Transverse colon (tissue), 4 donors: ENCODE data around the gene PRKCE. TPM values are rescaled to one million over a fixed set of nuclear protein-coding genes. Genes with fewer than 3 reads are reported as not detected.

Experiments
- DNase-seq: peaks from one replicate; pipeline ENCODE4 v3.0.0-alpha.2; 2019
- H3K27ac ChIP-seq, 4 donors: fragments of 200-600 bp; sonication (generic); 2 replicates each; pipeline ENCODE4 v1.5.1; 2016 to 2018; ENCODE audit warnings: inconsistent platforms in 4 of 4
- H3K27me3 ChIP-seq: fragments of 200-600 bp; sonication (generic); 2 replicates; pipeline ENCODE4 v1.5.1; 2017; ENCODE audit warnings: inconsistent platforms
- H3K36me3 ChIP-seq, 4 donors: fragments of 200-600 bp; sonication (generic); 2 replicates each; pipeline ENCODE4 v1.5.1; 2017 to 2019; ENCODE audit warnings: inconsistent platforms in 4 of 4
- H3K4me1 ChIP-seq, 4 donors: fragments of 200-600 bp; sonication (generic); 2 replicates each; pipeline ENCODE4 v1.5.1; 2017 to 2020; ENCODE audit warnings: inconsistent platforms in 4 of 4
- H3K4me3 ChIP-seq, 4 donors: fragments of 200-600 bp; sonication (generic); 1 replicate in 1 of 4; 2 replicates in 3 of 4; pipeline versions ENCODE4 v1.5.1 to v1.6.1; 2017 to 2019; ENCODE audit warnings: inconsistent platforms in 4 of 4
- H3K9me3 ChIP-seq, 2 donors: fragments of 200-600 bp; sonication (generic); 2 replicates each; pipeline ENCODE4 v1.5.1; 2017 to 2019; ENCODE audit warnings: inconsistent platforms in 2 of 2
- CTCF ChIP-seq, 5 experiments: fragments of 200-600 bp in 3 of 5; fragments of 450-650 bp in 2 of 5; sonication (generic) in 3 of 5; IDR thresholded peaks; 1 replicate in 2 of 5; 2 replicates in 3 of 5; pipeline ENCODE4 v1.5.1; 2016 to 2017; ENCODE audit warnings: antibody characterized with exemption in 5 of 5, inconsistent platforms in 3 of 5, mild to moderate bottlenecking in 2 of 5, moderate library complexity in 1 of 5
- EP300 ChIP-seq: sonication (generic); formaldehyde crosslinking; IDR thresholded peaks from one replicate; pipeline ENCODE4 v1.6.1; 2017; ENCODE audit warnings: antibody characterized with exemption, low read depth
- POLR2A ChIP-seq: fragments of 450-650 bp; IDR thresholded peaks from one replicate; pipeline ENCODE4 v1.6.1; 2016; ENCODE audit warnings: antibody characterized with exemption, mild to moderate bottlenecking, moderate library complexity
- POLR2AphosphoS5 ChIP-seq, 3 donors: sonication (generic); formaldehyde crosslinking; IDR thresholded peaks; one replicate each; pipeline ENCODE4 v1.6.1; 2016; ENCODE audit warnings: antibody characterized with exemption in 3 of 3
- WGBS, 2 donors: methylation state at CpG; one replicate each; pipeline ENCODE4 v1.1.5; 2018; ENCODE audit warnings: low coverage in 1 of 2; 5-methylcytosine and 5-hydroxymethylcytosine counted together
- in situ Hi-C, 4 donors: fragments of 200-750 bp; cut with MboI; loops; one replicate each; pipeline versions ENCODE4 v1.15.0 to v1.15.1; 2017; ENCODE audit warnings: low sequenced_read_pairs in 3 of 4, low pct_ligation_motif_present in 1 of 4, low pct_unique_long_range_greater_than_20kb in 1 of 4
- intact Hi-C: fragments of 100-400 bp; cut with DNase I; formaldehyde crosslinking; loops from one replicate; pipeline ENCODE4 v1.15.1; 2023; ENCODE audit warnings: low total_unique reads
- total RNA-seq, 4 donors: library from RNA; depleted of rRNA; stranded (reverse); fragments of >200 nt; gene quantifications; one replicate each; pipeline ENCODE4 v1.1.0, GENCODE V29; 2016

The PRKCE gene
- total RNA-seq, 4 donors from 2014 or later, result 8.6 to 20.6 (median 11.3) TPM

- Histone ChIP-seq H3K4me3 (no peak overlapping the region), H3K27ac (no peak overlapping the region), H3K4me1 (peaks cover 12 to 30% (median 21%) of the 10 kb centered on the region in 4 donors), H3K27me3 (no peaks in the 10 kb centered on the region), H3K9me3 (no peaks in the 10 kb centered on the region), H3K36me3 (no peaks in the 10 kb centered on the region)
- 95% methylated on average over 9 of the region's 9 CpGs; no CpG with 5 or more reads in 1 of the 2 donors for WGBS, 2 donors
- TF ChIP-seq POLR2A (no peak), POLR2AphosphoS5 (IDR thresholded peaks at IDR 0.05) (no peak), CTCF (IDR thresholded peaks at IDR 0.05) (no peak), EP300 (no peak)
- intact Hi-C loops (no loop called here), in situ Hi-C loops (no loop called here)
- no peak for DNase-seq
Observed at GRCh38 chr2:46165916-46166315, 514.4 kb downstream of the PRKCE start.

DNA sequence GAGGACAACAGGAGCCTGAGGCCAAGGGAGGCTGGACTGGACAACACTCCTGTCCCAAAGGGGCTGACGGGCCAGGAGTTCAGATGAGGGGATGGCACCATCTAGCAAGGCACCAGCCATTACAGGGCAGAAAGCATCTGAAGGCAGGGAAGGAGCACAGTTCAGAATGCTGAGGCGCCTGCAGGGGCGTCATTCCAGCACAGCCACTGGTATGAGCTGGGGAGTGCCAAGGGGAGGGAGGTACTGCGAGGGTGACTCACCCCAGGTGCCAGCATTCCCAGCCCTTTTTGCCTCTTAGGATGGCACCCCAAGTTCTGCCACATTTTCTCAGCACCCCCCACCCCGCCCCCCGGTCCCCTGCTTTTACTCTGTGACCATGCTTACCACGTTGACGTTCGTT, 515.9 kb downstream of the PRKCE start:
- no peak overlapping the region for H3K4me3 ChIP-seq
- no peaks in the 10 kb centered on the region for H3K27me3 ChIP-seq
- H3K36me3 ChIP-seq, result no peaks in the 10 kb centered on the region
- intact Hi-C loops (no loop called here), in situ Hi-C loops (no loop called here)
- TF ChIP-seq EP300, result no peak
- no peak for TF ChIP-seq POLR2A
- no peak for TF ChIP-seq CTCF (IDR thresholded peaks at IDR 0.05)
- no peak for TF ChIP-seq POLR2AphosphoS5 (IDR thresholded peaks at IDR 0.05)
- DNase-seq, result no peak
- 96 to 97% methylated on average over 5 to 9 of the region's 9 CpGs for WGBS, 2 donors
- no peaks in the 10 kb centered on the region for H3K9me3 ChIP-seq
- H3K27ac ChIP-seq, result no peak overlapping the region
- H3K4me1 ChIP-seq, result peaks cover 12 to 29% (median 20%) of the 10 kb centered on the region in 4 donors

- Histone ChIP-seq H3K27me3 (no peaks in the 10 kb centered on the region), H3K36me3 (no peaks in the 10 kb centered on the region), H3K9me3 (no peaks in the 10 kb centered on the region), H3K4me3 (no peak overlapping the region), H3K4me1 (peaks cover 12 to 28% (median 18%) of the 10 kb centered on the region in 4 donors), H3K27ac (no peak overlapping the region)
- DNase-seq, result no peak
- TF ChIP-seq EP300, result no peak
- no peak for TF ChIP-seq POLR2A
- TF ChIP-seq CTCF (IDR thresholded peaks at IDR 0.05), result no peak
- TF ChIP-seq POLR2AphosphoS5 (IDR thresholded peaks at IDR 0.05), result no peak
- 91% methylated on average over 3 of the region's 3 CpGs; no CpG with 5 or more reads in 1 of the 2 donors for WGBS, 2 donors
- in situ Hi-C loops (no loop called here), intact Hi-C loops (no loop called here)
Observed at GRCh38 chr2:46167924-46168323, 516.4 kb downstream of the PRKCE start.

GRCh38 chr2:46169467-46169866, 518.0 kb downstream of the PRKCE start:
- Histone ChIP-seq H3K27me3 (no peaks in the 10 kb centered on the region), H3K4me3 (no peak overlapping the region), H3K4me1 (peaks cover 5 to 20% (median 11%) of the 10 kb centered on the region in 4 donors), H3K36me3 (no peaks in the 10 kb centered on the region), H3K9me3 (no peaks in the 10 kb centered on the region), H3K27ac (no peak overlapping the region)
- WGBS, 2 donors, result 95% methylated on average over 6 of the region's 6 CpGs; no CpG with 5 or more reads in 1 of the 2 donors
- TF ChIP-seq POLR2AphosphoS5 (IDR thresholded peaks at IDR 0.05) (no peak), CTCF (IDR thresholded peaks at IDR 0.05) (no peak), POLR2A (no peak), EP300 (no peak)
- no peak for DNase-seq
- in situ Hi-C loops (no loop called here), intact Hi-C loops (no loop called here)
